HCT116 (cell line): Measurements from ENCODE around the gene HIVEP3. TPM values are rescaled to one million over a fixed set of nuclear protein-coding genes. Genes with fewer than 3 reads are reported as not detected.

ENCODE experiments used
- ATAC-seq: fragments of 200-7000 bp; cut with Tn5 transposase; 2 replicates; pipeline ENCODE4 v1.9.1; 2020; ENCODE audit warnings: mild to moderate bottlenecking, moderate library complexity
- BruUV-seq: library from RNA; stranded (reverse); fragments of 400-500 nt; replicated peaks from 2 replicates; lab custom pipeline; 2021; lab: Mats Ljungman, UMichigan
- CTCF ChIA-PET: fragments of 300-600 bp; sonication (Branson Sonifier 250); formaldehyde crosslinking; loops from one replicate; lab custom pipeline; 2021; ENCODE audit warnings: antibody characterized with exemption; lab: Charles Lee
- POLR2A ChIA-PET: fragments of 300-600, 350-600 bp; sonication (Branson Sonifier 250); formaldehyde crosslinking; loops from one replicate; lab custom pipeline; 2021; ENCODE audit warnings: antibody characterized with exemption; lab: Charles Lee
- RAD21 ChIA-PET, 2 experiments: fragments of 300-600 bp; sonication (Branson Sonifier 250); formaldehyde crosslinking; loops; one replicate each; lab custom pipeline; 2023; ENCODE audit warnings: low total read pairs in 2 of 2; ENCODE audit not compliant: uncharacterized antibody in 2 of 2, unreplicated experiment in 2 of 2, low non-redundant PET in 1 of 2; lab: Charles Lee
- DNase-seq: peaks from one replicate; pipeline ENCODE4 v3.0.0-alpha.2; 2010; ENCODE audit warnings: low read depth, low spot score
- H2AFZ ChIP-seq: fragments of 200-600 bp; shearing (Covaris generic), sonication (generic); 2 replicates; pipeline ENCODE4 v1.6.1; 2017; ENCODE audit warnings: low read depth, mixed run types, mixed read lengths, antibody characterized with exemption, low read length; ENCODE audit not compliant: poor library complexity, severe bottlenecking
- H3K27ac ChIP-seq: 2 replicates; pipeline ENCODE4 v1.5.1; 2012; ENCODE audit warnings: low read depth, low read length
- H3K27me3 ChIP-seq: fragments of 200-600 bp; sonication (generic); 2 replicates; pipeline ENCODE4 v1.6.1; 2016; ENCODE audit warnings: mixed run types, low read length, mixed read lengths; ENCODE audit not compliant: insufficient read depth
- H3K36me3 ChIP-seq, 2 experiments: fragments of 200-500 bp in 1 of 2; fragments of 200-600 bp in 1 of 2; sonication (Bioruptor generic) in 1 of 2; sonication (generic) in 1 of 2; 2 replicates each; pipeline versions ENCODE4 v1.5.1 to v1.6.1; 2014 to 2016; ENCODE audit warnings: low read length in 2 of 2, inconsistent platforms in 1 of 2, mixed read lengths in 1 of 2, mixed run types in 1 of 2; ENCODE audit not compliant: insufficient read depth in 2 of 2, control insufficient read depth in 1 of 2
- H3K4me1 ChIP-seq, 2 experiments: fragments of 200-600 bp in 1 of 2; sonication (generic) in 1 of 2; 2 replicates each; pipeline versions ENCODE4 v1.5.1 to v1.6.1; 2012 to 2017; ENCODE audit warnings: low read length in 2 of 2, inconsistent platforms in 1 of 2, mild to moderate bottlenecking in 1 of 2, mixed read lengths in 1 of 2, mixed run types in 1 of 2, moderate library complexity in 1 of 2; ENCODE audit not compliant: insufficient read depth in 2 of 2, control insufficient read depth in 1 of 2
- H3K4me2 ChIP-seq: fragments of 200-600 bp; sonication (generic); 2 replicates; pipeline ENCODE4 v1.6.1; 2017; ENCODE audit warnings: mixed run types, low read length, mixed read lengths
- H3K4me3 ChIP-seq, 2 experiments: fragments of 200-600 bp in 1 of 2; sonication (generic) in 1 of 2; replicated peaks in 1 of 2; 2 replicates each; pipeline ENCODE4 v1.5.1; 2011 to 2016; ENCODE audit warnings: low read length in 2 of 2, control low read depth in 1 of 2, low read depth in 1 of 2, mild to moderate bottlenecking in 1 of 2, mixed read lengths in 1 of 2, mixed run types in 1 of 2
- H3K79me2 ChIP-seq: fragments of 200-600 bp; sonication (generic); 2 replicates; pipeline ENCODE4 v1.6.1; 2017; ENCODE audit warnings: mild to moderate bottlenecking, mixed run types, low read length, moderate library complexity, mixed read lengths; ENCODE audit not compliant: insufficient read depth
- H3K9ac ChIP-seq: fragments of 200-600 bp; sonication (generic); 2 replicates; pipeline ENCODE4 v1.6.1; 2016; ENCODE audit warnings: low read length, mixed read lengths
- H3K9me2 ChIP-seq: fragments of 200-600 bp; sonication (generic), shearing (Covaris generic); 2 replicates; pipeline ENCODE4 v1.6.1; 2017; ENCODE audit warnings: mixed run types, mild to moderate bottlenecking, moderate library complexity; ENCODE audit not compliant: insufficient read depth
- H3K9me3 ChIP-seq, 2 experiments: fragments of 200-500 bp in 1 of 2; fragments of 200-600 bp in 1 of 2; sonication (Bioruptor generic) in 1 of 2; sonication (generic) in 1 of 2; 2 replicates each; pipeline ENCODE4 v1.6.1; 2014 to 2017; ENCODE audit warnings: low read length in 2 of 2, mixed read lengths in 2 of 2, inconsistent platforms in 1 of 2, low read depth in 1 of 2, mild to moderate bottlenecking in 1 of 2, mixed run types in 1 of 2, moderate library complexity in 1 of 2; ENCODE audit not compliant: control insufficient read depth in 1 of 2, insufficient read depth in 1 of 2
- H4K20me1 ChIP-seq: fragments of 200-600 bp; sonication (generic), shearing (Covaris generic); 2 replicates; pipeline ENCODE4 v1.6.1; 2017; ENCODE audit warnings: mixed run types, mild to moderate bottlenecking, moderate library complexity; ENCODE audit not compliant: insufficient read depth
- ATF3 ChIP-seq: IDR thresholded peaks from 2 replicates; pipeline ENCODE4 v1.6.1; 2012
- CBX3 ChIP-seq: IDR thresholded peaks from 2 replicates; pipeline ENCODE4 v1.6.1; 2012; ENCODE audit warnings: low read depth
- CEBPB ChIP-seq: IDR thresholded peaks from 2 replicates; pipeline ENCODE4 v1.6.1; 2012; ENCODE audit warnings: low read depth
- CTCF ChIP-seq, 3 experiments: fragments of 200-600 bp in 1 of 3; sonication (generic) in 1 of 3; IDR thresholded peaks in 2 of 3; conservative IDR thresholded peaks in 1 of 3; 2 replicates each; pipeline ENCODE4 v1.5.1; 2012 to 2017; ENCODE audit warnings: low read depth in 2 of 3, low read length in 2 of 3, antibody characterized with exemption in 1 of 3, borderline replicate concordance in 1 of 3, control low read depth in 1 of 3, mild to moderate bottlenecking in 1 of 3, mixed read lengths in 1 of 3, mixed run types in 1 of 3, moderate library complexity in 1 of 3; ENCODE audit not compliant: insufficient read depth in 1 of 3
- EGR1 ChIP-seq: IDR thresholded peaks from 2 replicates; pipeline ENCODE4 v1.6.1; 2012; ENCODE audit warnings: low read depth
- ELF1 ChIP-seq: IDR thresholded peaks from 2 replicates; pipeline ENCODE4 v1.6.1; 2012; ENCODE audit warnings: low read depth, borderline replicate concordance
- EZH2 ChIP-seq: fragments of 200-600 bp; sonication (generic); IDR thresholded peaks from 2 replicates; pipeline ENCODE4 v1.6.1; 2017; ENCODE audit warnings: antibody characterized with exemption, mixed run types
- FOSL1 ChIP-seq: IDR thresholded peaks from 2 replicates; pipeline ENCODE4 v1.6.1; 2012; ENCODE audit warnings: low read depth
- JUND ChIP-seq: IDR thresholded peaks from 2 replicates; pipeline ENCODE4 v1.6.1; 2012
- MAX ChIP-seq: IDR thresholded peaks from 2 replicates; pipeline ENCODE4 v1.6.1; 2012
- POLR2A ChIP-seq: IDR thresholded peaks from 2 replicates; pipeline ENCODE4 v1.7.0; 2011; ENCODE audit warnings: borderline replicate concordance; ENCODE audit not compliant: insufficient read depth, insufficient read length; ENCODE audit errors: extremely low read depth
- RAD21 ChIP-seq: IDR thresholded peaks from 2 replicates; pipeline ENCODE4 v1.6.1; 2012; ENCODE audit warnings: low read depth, mild to moderate bottlenecking
- REST ChIP-seq: IDR thresholded peaks from 2 replicates; pipeline ENCODE4 v1.6.1; 2012; ENCODE audit warnings: low read depth
- SP1 ChIP-seq: IDR thresholded peaks from 2 replicates; pipeline ENCODE4 v1.6.1; 2012; ENCODE audit warnings: low read depth
- SRF ChIP-seq: IDR thresholded peaks from 2 replicates; pipeline ENCODE4 v1.6.1; 2012; ENCODE audit warnings: low read depth
- TCF7L2 ChIP-seq: IDR thresholded peaks from 2 replicates; pipeline ENCODE4 v1.7.0; 2011; ENCODE audit warnings: borderline replicate concordance, inconsistent platforms; ENCODE audit not compliant: insufficient read depth, insufficient read length; ENCODE audit errors: extremely low read depth
- YY1 ChIP-seq: IDR thresholded peaks from 2 replicates; pipeline ENCODE4 v1.6.1; 2011; ENCODE audit warnings: low read length, low read depth, moderate library complexity, mild to moderate bottlenecking; ENCODE audit not compliant: insufficient replicate concordance; ENCODE audit errors: extremely low read depth
- ZBTB33 ChIP-seq: IDR thresholded peaks from 2 replicates; pipeline ENCODE4 v1.6.1; 2011; ENCODE audit warnings: mild to moderate bottlenecking, low read length, moderate library complexity; ENCODE audit not compliant: insufficient replicate concordance; ENCODE audit errors: extremely low read depth
- ZFX ChIP-seq: fragments of 450-650 bp; IDR thresholded peaks from 2 replicates; pipeline ENCODE4 v1.6.1; 2017
- ZNF274 ChIP-seq: fragments of 200-500 bp; sonication (Bioruptor generic); IDR thresholded peaks from 2 replicates; pipeline ENCODE4 v1.6.1; 2014; ENCODE audit warnings: mild to moderate bottlenecking, low read depth, low read length, inconsistent platforms
- intact Hi-C: fragments of 100-400 bp; cut with micrococcal nuclease; formaldehyde crosslinking; loops from 2 replicates; pipeline ENCODE4 v1.10.0; 2022
- total RNA-seq: library from RNA; stranded (reverse); gene quantifications from one replicate; pipeline ENCODE4 v1.2.1, GENCODE V29; 2021; ENCODE audit not compliant: unreplicated experiment

The HIVEP3 gene
- total RNA-seq, 1 experiment from 2014 or later: 7.1 TPM

GRCh38 chr1:41610361-41610760 lies 308.4 kb downstream of the HIVEP3 start:
- H3K79me2 ChIP-seq: no peaks in the 10 kb centered on the region
- no peaks in the 10 kb centered on the region for H4K20me1 ChIP-seq
- no peaks in the 10 kb centered on the region for H3K27me3 ChIP-seq
- no peaks in the 10 kb centered on the region for H3K9me3 ChIP-seq
- H3K36me3 ChIP-seq: no peaks in the 10 kb centered on the region
- intact Hi-C loops: no loop called here
- no peak for TF ChIP-seq SRF
- TF ChIP-seq CTCF (IDR thresholded peaks at IDR 0.05 in 2 of 3, conservative IDR thresholded peaks at IDR 0.05 in 1 of 3; ENCODE audit: borderline replicate concordance in 1 of 3, insufficient read depth in 1 of 3, low read depth in 2 of 3, low read length in 2 of 3): no peak
- TF ChIP-seq ZFX: no peak
- TF ChIP-seq ZNF274: no peak
- no peak for TF ChIP-seq ELF1
- TF ChIP-seq ATF3: no peak
- no peak for TF ChIP-seq REST
- TF ChIP-seq CEBPB: no peak
- TF ChIP-seq CBX3: no peak
- no peak for TF ChIP-seq JUND
- TF ChIP-seq YY1: no peak
- TF ChIP-seq ZBTB33: no peak
- TF ChIP-seq EZH2: no peak
- TF ChIP-seq TCF7L2: no peak
- TF ChIP-seq RAD21: no peak
- TF ChIP-seq MAX: no peak
- TF ChIP-seq POLR2A: no peak
- no peak for TF ChIP-seq FOSL1
- TF ChIP-seq EGR1: no peak
- TF ChIP-seq SP1: no peak
- no peak overlapping the region for H3K4me3 ChIP-seq
- ATAC-seq (no peak), DNase-seq (no peak)
- ChIA-PET CTCF (no interaction called here), POLR2A (no interaction called here), RAD21 (no interaction called here)
- no peak overlapping the region for H3K27ac ChIP-seq
- no TSS peak for BruUV-seq
- no peaks in the 10 kb centered on the region for H3K9me2 ChIP-seq
- H3K4me2 ChIP-seq: no peak overlapping the region
- no peak overlapping the region for H3K9ac ChIP-seq
- no peaks in the 10 kb centered on the region for H3K4me1 ChIP-seq
- no peak overlapping the region for H2AFZ ChIP-seq
